COLO829 (cell line): ENCODE data around the gene SIK1.
"Not testable (repeated sequence)": the region's sequence is repeated elsewhere in the genome, so short reads cannot be mapped to it uniquely, and the experiment has no call there.

Experiments used
- DNase-seq: peaks from one replicate; pipeline ENCODE4 v3.0.0; 2012; ENCODE audit warnings: low spot score

Gene SIK1

DNA sequence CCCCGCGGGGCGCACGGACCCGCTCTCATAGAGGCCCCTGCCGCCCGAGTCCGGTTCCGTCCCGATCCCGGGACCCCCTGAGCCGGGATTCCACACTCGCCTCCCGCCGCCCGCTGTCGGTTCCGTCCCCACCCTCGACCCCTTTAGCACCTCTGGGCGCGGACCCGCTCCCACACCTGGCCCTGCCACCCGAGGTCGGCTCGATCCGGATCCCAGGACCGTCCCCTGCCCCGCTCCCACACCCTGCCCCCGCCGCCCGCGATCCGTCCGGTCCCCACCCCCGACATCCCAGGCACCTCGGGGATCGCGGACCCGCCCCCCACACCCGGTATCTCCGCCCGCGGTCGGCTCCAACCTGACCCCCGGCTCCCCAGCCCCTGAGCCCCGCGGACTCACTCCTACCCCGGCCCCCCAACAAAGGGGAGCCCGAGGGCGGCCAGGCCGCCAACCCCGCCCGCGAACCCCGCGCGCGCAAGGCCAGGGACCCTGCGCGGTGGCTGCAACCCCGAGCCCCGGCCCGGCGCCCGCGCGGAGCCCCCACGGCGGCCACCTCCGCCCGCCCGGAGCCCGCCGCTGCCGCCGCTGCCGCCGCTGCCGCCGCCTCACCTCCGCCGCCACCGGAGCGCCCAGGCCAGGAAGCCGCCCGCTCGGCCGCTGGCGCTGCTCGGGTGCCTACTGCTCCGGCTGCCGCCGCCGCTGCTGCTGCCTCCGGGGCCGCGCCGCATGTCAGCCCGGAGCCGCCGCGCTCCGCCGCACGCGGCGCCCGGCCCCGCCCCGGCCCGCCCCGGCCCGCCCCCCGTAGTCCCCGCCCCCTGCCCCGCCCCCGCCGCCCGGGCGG, at the start of gene SIK1:
SIK1 (minus strand) TSS at position 728 of the 838 bp plus-strand sequence. CDS start 953 bp downstream, outside the sequence.
- not testable (repeated sequence) for DNase-seq

DNA sequence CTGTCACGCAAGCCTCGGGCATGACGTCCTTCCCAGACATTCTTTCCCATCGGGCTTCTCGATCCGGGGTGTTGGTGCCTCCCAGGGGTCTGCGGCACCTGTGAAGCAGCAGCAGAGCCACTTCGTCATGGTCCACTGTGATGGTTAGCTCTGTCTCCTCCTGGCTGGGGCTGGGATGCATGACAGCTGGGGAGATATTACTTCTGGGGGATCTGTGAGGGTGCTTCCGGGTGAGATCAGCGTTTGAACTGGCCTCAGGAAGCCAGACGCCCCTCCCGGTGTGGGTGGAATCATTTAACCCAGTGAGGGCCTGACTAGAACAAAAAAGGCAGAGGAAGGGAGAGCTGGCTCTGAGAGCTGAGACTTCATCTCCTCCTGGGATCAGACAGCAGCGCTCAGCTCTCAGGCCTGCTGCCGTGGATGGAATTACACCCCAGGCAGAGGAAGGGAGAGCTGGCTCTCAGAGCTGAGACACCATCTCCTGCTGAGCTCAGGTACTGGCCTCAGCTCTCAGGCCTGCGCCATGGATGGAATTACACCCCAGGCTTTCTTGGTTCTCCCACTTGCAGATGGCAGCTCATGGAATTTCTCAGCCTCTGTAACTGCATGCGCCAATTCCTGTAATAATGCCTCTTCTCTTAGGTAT, 44.8 kb upstream of the SIK1 start:
- DNase-seq, result not testable (repeated sequence)

GRCh38 chr21:43469719-43470458, 43.0 kb upstream of the SIK1 start:
- DNase-seq, result not testable (repeated sequence)

DNA sequence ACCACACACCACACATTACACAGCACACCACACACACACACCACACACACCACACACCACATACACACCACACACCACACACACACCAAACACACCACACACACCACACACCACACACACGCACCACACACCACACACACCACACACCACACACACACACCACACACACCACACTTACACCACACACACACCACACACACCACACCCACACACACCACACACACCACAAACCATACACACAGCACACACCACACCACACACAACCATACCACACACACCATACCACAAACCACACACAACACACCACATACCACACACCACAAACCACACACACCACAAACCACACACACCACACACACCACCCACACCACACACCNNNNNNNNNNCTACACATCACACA, 40.9 kb upstream of the SIK1 start:
- no peak for DNase-seq

DNA sequence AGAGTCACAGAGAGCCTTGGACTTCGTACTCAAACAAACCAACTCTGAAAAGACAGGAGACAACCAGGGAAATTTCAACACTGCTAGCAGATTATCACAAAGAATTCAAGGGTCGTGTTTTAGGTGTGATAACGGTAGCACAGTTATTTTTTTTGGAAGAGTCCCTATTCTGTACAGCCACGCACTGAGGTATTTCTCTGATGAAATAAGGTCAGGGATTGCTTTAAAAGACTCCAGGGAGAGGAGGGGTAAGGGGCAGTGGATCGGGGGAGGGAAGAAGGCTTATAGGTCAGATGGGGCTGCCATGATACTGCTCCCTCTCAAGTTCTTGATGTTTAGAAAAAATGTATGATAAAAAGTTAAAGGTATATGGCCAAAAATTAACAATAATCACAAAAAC, 38.2 kb upstream of the SIK1 start:
- not testable (repeated sequence) for DNase-seq

- not testable (repeated sequence) for DNase-seq
These were observed 36.7 kb upstream of the SIK1 start for GRCh38 chr21:43463498-43464261.

DNA sequence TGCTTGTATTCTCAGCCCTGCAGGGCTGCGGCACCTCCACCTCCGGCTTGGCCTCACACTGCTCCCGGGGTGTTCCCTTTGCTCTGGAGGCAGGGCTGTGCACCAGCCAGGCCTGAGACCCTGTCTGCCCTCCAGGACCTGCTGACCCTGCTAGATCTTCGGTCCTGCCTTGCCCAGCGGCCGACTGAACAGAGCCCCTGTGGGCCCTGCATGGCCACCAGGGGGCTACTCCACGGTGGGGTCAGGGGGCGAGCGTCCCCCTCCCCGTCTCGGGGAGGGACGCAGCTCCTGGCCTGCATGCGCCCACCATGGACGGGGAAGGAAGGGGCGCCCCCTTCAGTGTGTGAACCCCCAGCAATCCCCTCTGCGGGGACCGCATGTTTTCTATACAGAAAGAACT, 36.0 kb upstream of the SIK1 start:
- DNase-seq, result not testable (repeated sequence)

DNA sequence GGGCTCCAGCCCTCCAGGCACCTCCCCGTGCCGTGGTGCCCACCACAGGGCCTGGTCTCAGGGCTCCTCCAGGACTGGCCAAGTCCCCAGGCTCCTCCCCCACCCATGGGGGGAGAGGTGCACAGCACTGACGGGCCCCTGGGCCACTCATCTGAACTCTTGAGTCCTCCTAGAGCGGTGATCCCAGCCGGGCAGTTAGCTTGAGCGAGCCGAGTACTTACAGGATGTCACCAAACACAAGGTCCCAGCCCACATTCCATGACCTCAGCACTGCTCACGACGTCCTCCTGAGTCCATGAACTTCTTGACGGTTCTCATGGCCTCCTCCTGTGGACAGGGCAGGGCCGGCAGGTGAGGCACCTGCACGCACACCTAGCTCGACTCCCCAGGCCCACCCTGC, 33.5 kb upstream of the SIK1 start:
- DNase-seq, result not testable (repeated sequence)

DNA sequence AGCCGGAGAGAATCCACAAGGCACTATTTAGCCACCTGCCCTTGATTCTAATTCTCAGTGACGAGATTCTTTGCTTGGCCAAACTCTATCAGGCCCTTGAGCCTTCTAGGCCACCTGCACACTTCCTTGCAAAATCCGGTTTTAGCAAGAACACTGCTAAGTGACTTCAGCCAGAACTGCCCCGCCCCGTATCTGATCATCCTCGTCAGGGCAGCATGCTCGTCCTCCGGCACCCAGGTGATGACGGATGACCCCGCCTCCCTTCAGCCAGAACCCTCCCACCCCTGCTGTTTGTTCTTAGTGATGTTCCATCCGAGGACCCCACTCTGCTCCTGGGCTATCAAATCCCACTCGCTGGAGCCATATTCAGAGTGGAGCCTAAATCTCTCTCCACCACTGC, 32.1 kb upstream of the SIK1 start:
- DNase-seq, result not testable (repeated sequence)

GRCh38 chr21:43456616-43457314, 29.8 kb upstream of the SIK1 start:
- not testable (repeated sequence) for DNase-seq

GRCh38 chr21:43455717-43456116, 28.8 kb upstream of the SIK1 start:
- not testable (repeated sequence) for DNase-seq

DNA sequence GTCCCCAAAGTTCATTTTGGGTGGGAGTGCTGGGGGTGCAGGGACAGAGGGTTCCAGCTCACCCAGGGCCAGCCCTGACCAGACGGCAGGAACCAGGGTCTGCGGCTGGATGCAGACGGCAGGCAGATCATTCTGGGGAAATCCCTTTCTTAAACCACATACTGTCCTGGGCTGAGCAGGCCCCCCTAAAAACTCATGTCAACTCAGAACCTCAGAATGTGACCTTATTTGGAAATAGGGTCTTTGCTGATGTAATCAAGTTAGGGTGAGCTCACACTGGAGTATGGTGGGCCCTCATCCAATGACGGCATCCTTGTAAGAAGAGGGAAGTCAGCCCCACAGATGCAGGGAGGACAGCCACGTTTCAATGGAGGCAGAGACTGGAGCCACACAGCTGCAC, 27.2 kb upstream of the SIK1 start:
- DNase-seq, result not testable (repeated sequence)

DNA sequence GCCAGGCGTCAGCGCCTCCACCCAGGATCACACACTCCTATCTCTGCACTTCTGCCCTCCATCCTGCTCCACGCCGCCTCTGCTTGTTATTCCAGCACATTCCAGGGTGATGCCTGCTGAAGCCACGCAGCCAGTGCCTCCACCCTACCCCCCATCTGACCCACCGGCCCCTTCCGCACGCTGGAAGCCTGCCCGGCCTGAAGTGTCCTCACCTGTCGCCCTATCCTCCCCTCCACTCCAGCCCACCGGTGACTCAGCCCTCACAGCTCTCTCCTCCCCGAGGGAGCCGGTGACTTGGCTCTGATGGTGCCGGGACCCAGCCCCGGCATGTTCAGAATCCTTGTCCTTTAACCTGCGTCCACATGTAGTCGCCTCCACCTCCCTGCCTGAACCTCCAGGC, 24.9 kb upstream of the SIK1 start:
- DNase-seq, result not testable (repeated sequence)

- DNase-seq, result not testable (repeated sequence)
These were observed 23.4 kb upstream of the SIK1 start for GRCh38 chr21:43450287-43450686.

- DNase-seq, result not testable (repeated sequence)
These were observed 20.5 kb upstream of the SIK1 start for GRCh38 chr21:43447353-43447977.

DNA sequence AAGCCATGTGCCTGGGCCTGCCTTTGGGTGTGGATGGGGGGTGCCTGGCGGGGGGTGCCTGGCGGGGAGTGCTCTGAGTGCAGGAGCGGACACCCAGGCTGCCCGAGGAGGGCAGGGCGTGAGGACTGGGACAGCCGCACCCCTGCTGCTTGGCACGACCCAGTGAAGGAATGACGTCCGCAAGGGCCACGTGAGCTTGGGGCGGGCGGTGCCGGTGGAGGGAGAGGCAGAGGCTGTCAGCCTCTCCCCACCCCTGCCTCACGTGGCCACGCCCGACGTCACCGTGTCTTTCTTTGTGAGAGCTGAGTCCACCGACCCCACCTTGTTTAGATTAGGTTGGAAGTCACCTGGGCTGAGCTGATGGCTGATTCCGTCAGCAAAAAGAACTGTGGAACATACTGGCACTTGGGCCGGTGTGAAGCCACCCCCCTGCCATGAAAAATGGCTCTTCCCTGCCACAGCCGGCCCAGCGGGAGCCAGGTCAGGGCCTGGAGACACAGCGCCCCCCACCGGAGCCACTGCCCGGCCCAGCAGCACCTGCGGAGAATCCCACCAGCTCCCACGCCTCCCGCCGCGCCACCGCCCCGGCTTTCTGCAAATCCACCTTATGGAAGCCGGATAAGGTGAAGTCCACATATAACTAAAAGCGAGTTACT, 19.5 kb upstream of the SIK1 start:
- not testable (repeated sequence) for DNase-seq

DNA sequence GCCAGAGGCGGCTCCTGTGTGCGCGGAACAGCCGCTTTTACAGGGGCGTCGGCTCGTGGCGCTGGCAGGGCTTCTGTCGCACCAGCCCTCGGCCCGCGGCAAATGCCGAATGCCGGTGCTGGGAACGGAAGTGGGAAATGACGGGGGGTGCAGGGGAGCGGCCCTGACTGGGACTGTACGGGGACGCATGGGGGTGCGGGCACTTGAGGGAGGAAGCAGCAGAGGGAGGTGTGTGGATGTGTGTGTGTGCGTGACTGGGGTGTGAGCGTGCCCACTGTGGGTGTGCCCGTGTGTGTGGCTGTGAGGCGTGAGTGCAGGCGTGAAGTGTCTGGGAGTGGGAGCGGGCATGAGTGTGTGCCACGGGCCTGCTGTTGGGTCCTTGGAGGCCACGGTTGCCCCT, 17.6 kb upstream of the SIK1 start:
- DNase-seq, result not testable (repeated sequence)

DNA sequence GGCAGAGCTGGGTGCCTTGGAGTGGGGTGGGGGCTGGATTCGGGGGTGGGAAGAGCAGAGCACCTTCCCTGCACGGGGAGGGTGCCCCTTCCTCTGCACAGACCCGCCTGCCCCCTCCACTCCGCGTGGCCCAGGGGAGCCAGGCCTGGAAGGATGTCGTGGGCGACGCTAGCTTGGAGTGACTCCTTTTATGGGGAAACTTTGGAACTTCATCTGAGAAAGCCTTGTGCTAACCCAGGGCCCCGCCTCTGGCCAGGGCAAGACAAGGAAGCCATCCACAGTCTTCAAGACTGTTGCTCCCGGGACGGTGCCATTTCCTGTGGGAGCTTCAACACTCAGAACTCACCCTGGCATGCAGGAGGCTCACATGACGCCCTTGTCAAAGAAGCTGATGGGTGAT, 15.6 kb upstream of the SIK1 start:
- not testable (repeated sequence) for DNase-seq

- DNase-seq, result not testable (repeated sequence)
These were observed 14.2 kb upstream of the SIK1 start for GRCh38 chr21:43440835-43441727.
